GM21528 (cell line): ENCODE data around the gene STH.
A peak's percentile ranks its signal among the peaks of the same experiment; 100 is the strongest.
"Not testable (repeated sequence)": the region's sequence is repeated elsewhere in the genome, so short reads cannot be mapped to it uniquely, and the experiment has no call there.

Source experiments
- ATAC-seq: cut with Tn5 transposase; IDR thresholded peaks from one replicate; pipeline ENCODE4 v1.9.1; 2021; ENCODE audit warnings: mild to moderate bottlenecking, moderate library complexity; ENCODE audit not compliant: unreplicated experiment, low FRiP score

Gene STH

DNA sequence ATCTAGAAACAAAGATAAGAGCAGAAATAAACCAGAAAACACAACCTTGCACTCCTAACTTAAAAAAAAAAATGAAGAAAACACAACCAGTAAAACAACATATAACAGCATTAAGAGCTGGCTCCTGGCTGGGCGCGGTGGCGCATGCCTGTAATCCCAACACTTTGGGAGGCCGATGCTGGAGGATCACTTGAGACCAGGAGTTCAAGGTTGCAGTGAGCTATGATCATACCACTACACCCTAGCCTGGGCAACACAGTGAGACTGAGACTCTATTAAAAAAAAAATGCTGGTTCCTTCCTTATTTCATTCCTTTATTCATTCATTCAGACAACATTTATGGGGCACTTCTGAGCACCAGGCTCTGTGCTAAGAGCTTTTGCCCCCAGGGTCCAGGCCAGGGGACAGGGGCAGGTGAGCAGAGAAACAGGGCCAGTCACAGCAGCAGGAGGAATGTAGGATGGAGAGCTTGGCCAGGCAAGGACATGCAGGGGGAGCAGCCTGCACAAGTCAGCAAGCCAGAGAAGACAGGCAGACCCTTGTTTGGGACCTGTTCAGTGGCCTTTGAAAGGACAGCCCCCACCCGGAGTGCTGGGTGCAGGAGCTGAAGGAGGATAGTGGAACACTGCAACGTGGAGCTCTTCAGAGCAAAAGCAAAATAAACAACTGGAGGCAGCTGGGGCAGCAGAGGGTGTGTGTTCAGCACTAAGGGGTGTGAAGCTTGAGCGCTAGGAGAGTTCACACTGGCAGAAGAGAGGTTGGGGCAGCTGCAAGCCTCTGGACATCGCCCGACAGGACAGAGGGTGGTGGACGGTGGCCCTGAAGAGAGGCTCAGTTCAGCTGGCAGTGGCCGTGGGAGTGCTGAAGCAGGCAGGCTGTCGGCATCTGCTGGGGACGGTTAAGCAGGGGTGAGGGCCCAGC, 2.6 kb downstream of the STH start:
- no peak for ATAC-seq

GRCh38 chr17:46002311-46002972, 3.4 kb downstream of the STH start:
- ATAC-seq: no peak

DNA sequence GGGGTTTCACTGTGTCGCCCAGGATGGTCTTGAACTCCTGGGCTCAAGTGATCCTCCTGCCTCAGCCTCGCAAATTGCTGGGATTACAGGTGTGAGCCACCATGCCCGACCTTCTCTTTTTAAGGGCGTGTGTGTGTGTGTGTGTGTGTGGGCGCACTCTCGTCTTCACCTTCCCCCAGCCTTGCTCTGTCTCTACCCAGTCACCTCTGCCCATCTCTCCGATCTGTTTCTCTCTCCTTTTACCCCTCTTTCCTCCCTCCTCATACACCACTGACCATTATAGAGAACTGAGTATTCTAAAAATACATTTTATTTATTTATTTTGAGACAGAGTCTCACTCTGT, 3.9 kb downstream of the STH start:
- no peak for ATAC-seq

DNA sequence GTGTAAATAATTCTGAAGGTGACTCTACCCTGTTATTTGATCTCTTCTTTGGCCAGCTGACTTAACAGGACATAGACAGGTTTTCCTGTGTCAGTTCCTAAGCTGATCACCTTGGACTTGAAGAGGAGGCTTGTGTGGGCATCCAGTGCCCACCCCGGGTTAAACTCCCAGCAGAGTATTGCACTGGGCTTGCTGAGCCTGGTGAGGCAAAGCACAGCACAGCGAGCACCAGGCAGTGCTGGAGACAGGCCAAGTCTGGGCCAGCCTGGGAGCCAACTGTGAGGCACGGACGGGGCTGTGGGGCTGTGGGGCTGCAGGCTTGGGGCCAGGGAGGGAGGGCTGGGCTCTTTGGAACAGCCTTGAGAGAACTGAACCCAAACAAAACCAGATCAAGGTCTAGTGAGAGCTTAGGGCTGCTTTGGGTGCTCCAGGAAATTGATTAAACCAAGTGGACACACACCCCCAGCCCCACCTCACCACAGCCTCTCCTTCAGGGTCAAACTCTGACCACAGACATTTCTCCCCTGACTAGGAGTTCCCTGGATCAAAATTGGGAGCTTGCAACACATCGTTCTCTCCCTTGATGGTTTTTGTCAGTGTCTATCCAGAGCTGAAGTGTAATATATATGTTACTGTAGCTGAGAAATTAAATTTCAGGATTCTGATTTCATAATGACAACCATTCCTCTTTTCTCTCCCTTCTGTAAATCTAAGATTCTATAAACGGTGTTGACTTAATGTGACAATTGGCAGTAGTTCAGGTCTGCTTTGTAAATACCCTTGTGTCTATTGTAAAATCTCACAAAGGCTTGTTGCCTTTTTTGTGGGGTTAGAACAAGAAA, 5.1 kb downstream of the STH start:
- ATAC-seq: no peak

DNA sequence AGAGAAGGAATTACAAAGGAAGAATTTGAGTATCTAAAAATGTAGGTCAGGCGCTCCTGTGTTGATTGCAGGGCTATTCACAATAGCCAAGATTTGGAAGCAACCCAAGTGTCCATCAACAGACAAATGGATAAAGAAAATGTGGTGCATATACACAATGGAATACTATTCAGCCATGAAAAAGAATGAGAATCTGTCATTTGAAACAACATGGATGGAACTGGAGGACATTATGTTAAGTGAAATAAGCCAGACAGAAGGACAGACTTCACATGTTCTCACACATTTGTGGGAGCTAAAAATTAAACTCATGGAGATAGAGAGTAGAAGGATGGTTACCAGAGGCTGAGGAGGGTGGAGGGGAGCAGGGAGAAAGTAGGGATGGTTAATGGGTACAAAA, 7.0 kb downstream of the STH start:
- ATAC-seq: not testable (repeated sequence)

DNA sequence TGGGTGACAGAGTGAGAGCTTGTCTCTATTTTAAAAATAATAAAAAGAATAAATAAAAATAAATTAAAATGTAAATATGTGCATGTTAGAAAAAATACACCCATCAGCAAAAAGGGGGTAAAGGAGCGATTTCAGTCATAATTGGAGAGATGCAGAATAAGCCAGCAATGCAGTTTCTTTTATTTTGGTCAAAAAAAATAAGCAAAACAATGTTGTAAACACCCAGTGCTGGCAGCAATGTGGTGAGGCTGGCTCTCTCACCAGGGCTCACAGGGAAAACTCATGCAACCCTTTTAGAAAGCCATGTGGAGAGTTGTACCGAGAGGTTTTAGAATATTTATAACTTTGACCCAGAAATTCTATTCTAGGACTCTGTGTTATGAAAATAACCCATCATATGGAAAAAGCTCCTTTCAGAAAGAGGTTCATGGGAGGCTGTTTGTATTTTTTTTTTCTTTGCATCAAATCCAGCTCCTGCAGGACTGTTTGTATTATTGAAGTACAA, 8.5 kb downstream of the STH start:
- no peak for ATAC-seq

DNA sequence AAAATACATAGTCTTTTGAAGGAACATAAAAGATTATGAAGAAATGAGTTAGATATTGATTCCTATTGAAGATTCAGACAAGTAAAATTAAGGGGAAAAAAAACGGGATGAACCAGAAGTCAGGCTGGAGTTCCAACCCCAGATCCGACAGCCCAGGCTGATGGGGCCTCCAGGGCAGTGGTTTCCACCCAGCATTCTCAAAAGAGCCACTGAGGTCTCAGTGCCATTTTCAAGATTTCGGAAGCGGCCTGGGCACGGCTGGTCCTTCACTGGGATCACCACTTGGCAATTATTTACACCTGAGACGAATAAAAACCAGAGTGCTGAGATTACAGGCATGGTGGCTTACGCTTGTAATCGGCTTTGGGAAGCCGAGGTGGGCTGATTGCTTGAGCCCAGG, 9.5 kb downstream of the STH start:
- no peak for ATAC-seq

- ATAC-seq: no peak
Measured at GRCh38 chr17:46009681-46010596, 10.9 kb downstream of the STH start.

- ATAC-seq: no peak
Measured at GRCh38 chr17:46010597-46011186, 11.6 kb downstream of the STH start.

DNA sequence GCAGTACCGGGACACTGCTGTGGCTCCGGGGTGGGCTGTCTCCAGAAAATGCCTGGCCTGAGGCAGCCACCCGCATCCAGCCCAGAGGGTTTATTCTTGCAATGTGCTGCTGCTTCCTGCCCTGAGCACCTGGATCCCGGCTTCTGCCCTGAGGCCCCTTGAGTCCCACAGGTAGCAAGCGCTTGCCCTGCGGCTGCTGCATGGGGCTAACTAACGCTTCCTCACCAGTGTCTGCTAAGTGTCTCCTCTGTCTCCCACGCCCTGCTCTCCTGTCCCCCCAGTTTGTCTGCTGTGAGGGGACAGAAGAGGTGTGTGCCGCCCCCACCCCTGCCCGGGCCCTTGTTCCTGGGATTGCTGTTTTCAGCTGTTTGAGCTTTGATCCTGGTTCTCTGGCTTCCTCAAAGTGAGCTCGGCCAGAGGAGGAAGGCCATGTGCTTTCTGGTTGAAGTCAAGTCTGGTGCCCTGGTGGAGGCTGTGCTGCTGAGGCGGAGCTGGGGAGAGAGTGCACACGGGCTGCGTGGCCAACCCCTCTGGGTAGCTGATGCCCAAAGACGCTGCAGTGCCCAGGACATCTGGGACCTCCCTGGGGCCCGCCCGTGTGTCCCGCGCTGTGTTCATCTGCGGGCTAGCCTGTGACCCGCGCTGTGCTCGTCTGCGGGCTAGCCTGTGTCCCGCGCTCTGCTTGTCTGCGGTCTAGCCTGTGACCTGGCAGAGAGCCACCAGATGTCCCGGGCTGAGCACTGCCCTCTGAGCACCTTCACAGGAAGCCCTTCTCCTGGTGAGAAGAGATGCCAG, 12.9 kb downstream of the STH start:
- no peak for ATAC-seq

GRCh38 chr17:46012506-46013079, 13.5 kb downstream of the STH start:
- no peak for ATAC-seq

- ATAC-seq: no peak
Measured at GRCh38 chr17:46013127-46013501, 14.1 kb downstream of the STH start.

- no peak for ATAC-seq
Measured at GRCh38 chr17:46013502-46014165, 14.6 kb downstream of the STH start.

DNA sequence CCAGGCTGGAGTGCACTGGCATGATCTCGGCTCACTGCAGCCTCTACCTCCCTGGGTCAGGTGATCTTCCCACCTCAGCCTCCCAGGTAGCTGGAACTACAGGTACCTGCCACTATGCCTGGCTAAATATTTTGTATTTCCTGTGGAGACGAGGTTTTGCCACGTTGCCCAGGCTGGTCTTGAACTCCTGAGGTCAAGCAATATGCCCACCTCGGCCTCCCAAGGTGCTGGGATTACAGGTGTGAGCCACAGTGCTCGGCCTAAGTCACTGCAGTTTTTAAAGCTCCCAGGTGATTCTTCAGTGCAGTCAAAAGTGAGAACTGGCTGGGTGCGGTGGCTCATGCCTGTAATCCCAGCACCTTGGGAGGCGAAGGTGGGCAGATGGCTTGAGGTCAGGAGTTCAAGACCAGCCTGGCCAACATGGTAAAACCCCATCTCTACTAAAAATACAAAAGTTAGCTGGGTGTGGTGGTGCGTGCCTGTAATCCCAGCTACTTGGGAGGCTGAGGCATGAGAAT, 20.4 kb downstream of the STH start:
- ATAC-seq: not testable (repeated sequence)

- ATAC-seq: peak; percentile 58
Measured at GRCh38 chr17:46020023-46020761, 21.1 kb downstream of the STH start.

GRCh38 chr17:46020998-46021397, 21.9 kb downstream of the STH start:
- ATAC-seq: no peak

DNA sequence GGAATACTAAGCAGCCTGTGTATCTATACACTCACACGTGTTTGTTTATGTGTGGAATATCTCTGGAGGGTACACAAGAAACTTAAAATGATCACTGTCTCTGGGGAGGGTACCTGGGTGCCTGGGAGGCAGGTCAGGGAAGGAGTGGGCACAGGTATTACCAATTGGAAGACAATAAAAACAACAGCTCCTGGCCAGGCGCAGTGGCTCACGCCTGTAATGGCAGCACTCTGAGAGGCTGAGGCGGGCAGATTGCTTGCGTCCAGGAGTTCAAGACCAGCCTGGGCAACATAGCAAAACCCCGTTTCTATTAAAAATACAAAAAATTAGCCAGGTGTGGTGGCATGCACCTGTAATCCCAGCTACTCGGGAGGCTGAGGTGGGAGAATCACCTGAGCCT, 24.3 kb downstream of the STH start:
- not testable (repeated sequence) for ATAC-seq
